ENCODE data around the gene AKAP6.

DNA sequence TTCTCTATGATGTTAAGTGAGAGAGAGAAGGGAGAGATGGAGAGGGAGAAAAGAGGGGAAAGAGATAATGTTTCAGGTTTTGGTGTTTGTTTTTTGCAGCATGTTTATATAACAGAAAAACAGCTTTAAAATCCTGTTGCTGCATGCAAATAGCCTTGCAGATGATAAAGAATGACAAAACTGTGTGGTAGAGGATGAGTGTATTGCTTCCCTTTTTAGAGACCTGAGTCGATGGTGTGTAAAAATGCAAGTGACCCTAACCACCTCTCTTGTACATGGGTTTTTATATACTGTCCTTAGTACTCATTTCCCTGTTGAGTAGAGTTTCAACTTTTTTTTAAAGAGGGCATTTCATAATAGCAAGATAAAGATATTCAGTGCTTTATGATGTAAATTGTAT lies 249.1 kb downstream of the AKAP6 start:
- TF ChIP-seq, protein P1, sequence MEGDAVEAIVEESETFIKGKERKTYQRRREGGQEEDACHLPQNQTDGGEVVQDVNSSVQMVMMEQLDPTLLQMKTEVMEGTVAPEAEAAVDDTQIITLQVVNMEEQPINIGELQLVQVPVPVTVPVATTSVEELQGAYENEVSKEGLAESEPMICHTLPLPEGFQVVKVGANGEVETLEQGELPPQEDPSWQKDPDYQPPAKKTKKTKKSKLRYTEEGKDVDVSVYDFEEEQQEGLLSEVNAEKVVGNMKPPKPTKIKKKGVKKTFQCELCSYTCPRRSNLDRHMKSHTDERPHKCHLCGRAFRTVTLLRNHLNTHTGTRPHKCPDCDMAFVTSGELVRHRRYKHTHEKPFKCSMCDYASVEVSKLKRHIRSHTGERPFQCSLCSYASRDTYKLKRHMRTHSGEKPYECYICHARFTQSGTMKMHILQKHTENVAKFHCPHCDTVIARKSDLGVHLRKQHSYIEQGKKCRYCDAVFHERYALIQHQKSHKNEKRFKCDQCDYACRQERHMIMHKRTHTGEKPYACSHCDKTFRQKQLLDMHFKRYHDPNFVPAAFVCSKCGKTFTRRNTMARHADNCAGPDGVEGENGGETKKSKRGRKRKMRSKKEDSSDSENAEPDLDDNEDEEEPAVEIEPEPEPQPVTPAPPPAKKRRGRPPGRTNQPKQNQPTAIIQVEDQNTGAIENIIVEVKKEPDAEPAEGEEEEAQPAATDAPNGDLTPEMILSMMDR (IDR thresholded peaks at IDR 0.05; ENCODE audit: control extremely low read depth in 1 of 3, insufficient read depth in 1 of 3, low read depth in 1 of 3, low read length in 3 of 3): no peak
- TF ChIP-seq TAF1 (IDR thresholded peaks at IDR 0.05; ENCODE audit: low read depth, low read length) (no peak), POLR2AphosphoS5 (IDR thresholded peaks at IDR 0.05; ENCODE audit: low read depth, low read length) (no peak), TCF12 (IDR thresholded peaks at IDR 0.05; ENCODE audit: low read depth, low read length) (no peak), POLR2A (IDR thresholded peaks at IDR 0.05; ENCODE audit: control extremely low read depth in 1 of 2, low read depth in 2 of 2, low read length in 2 of 2) (no peak), CBX5 (IDR thresholded peaks at IDR 0.05; ENCODE audit: low read depth, low read length) (no peak), EZH2 (IDR thresholded peaks at IDR 0.05; ENCODE audit: low read depth, low read length, severe bottlenecking) (no peak)
